Measurements from ENCODE around the gene ATF7.

Gene ATF7

GRCh38 chr12:53579545-53579955 is 46.6 kb downstream of the ATF7 start:
- Histone ChIP-seq H3K18ac (ENCODE audit: low read length) (no peak overlapping the region), H3K79me1 (ENCODE audit: low read depth, low read length) (no peaks in the 10 kb centered on the region), H2BK15ac (ENCODE audit: low read length) (no peak overlapping the region), H2BK5ac (ENCODE audit: low read length) (no peak overlapping the region), H2AK5ac (ENCODE audit: low read depth, low read length) (no peak overlapping the region), H3K14ac (ENCODE audit: low read length) (no peak overlapping the region), H2BK12ac (ENCODE audit: low read length) (no peak overlapping the region), H3K36me3 (replicated peaks in 1 of 2; ENCODE audit: control insufficient read depth in 2 of 2, insufficient read depth in 2 of 2, low read length in 2 of 2) (peaks cover 0 to 14% of the 10 kb centered on the region in 2 donors), H3K27ac (replicated peaks; ENCODE audit: low read length) (no peak overlapping the region), H3K4me1 (ENCODE audit: control insufficient read depth in 2 of 2, insufficient read depth in 1 of 2, low read depth in 1 of 2, low read length in 2 of 2) (no peaks in the 10 kb centered on the region), H3K4ac (ENCODE audit: low read length) (no peak overlapping the region), H3K4me2 (ENCODE audit: insufficient read depth, low read length, poor library complexity, severe bottlenecking) (no peak overlapping the region), H4K91ac (ENCODE audit: low read depth, low read length, poor library complexity) (no peak overlapping the region), H3K4me3 (ENCODE audit: low read length in 2 of 2) (no peak overlapping the region), H3K9ac (ENCODE audit: low read depth, low read length, poor library complexity) (no peak overlapping the region), H3K9me3 (replicated peaks in 1 of 2; ENCODE audit: control insufficient read depth in 2 of 2, insufficient read depth in 1 of 2, low read depth in 1 of 2, low read length in 2 of 2) (peaks cover 0 to 11% of the 10 kb centered on the region in 2 donors), H3K23ac (ENCODE audit: low read depth, low read length, poor library complexity) (no peak overlapping the region), H4K8ac (ENCODE audit: low read depth, low read length) (no peak overlapping the region), H2BK120ac (ENCODE audit: low read depth, low read length) (no peak overlapping the region), H3K27me3 (ENCODE audit: control insufficient read depth in 3 of 3, insufficient read depth in 3 of 3, low read depth in 1 of 3, low read length in 3 of 3) (no peaks in the 10 kb centered on the region), H2AFZ (ENCODE audit: low read length) (no peak overlapping the region)
- no CpG with 5 or more reads among the region's 5 CpGs for WGBS, 2 donors (ENCODE audit: extremely low coverage in 2 of 2, insufficient read length in 2 of 2, insufficient replicate concordance in 1 of 2)
- DNase-seq (ENCODE audit: low spot score) = no peak

GRCh38 chr12:53578783-53579182 is 47.4 kb downstream of the ATF7 start:
- Histone ChIP-seq H3K27me3 (ENCODE audit: control insufficient read depth in 3 of 3, insufficient read depth in 3 of 3, low read depth in 1 of 3, low read length in 3 of 3) (no peaks in the 10 kb centered on the region), H3K14ac (ENCODE audit: low read length) (no peak overlapping the region), H3K4me1 (ENCODE audit: control insufficient read depth in 2 of 2, insufficient read depth in 1 of 2, low read depth in 1 of 2, low read length in 2 of 2) (no peaks in the 10 kb centered on the region), H3K18ac (ENCODE audit: low read length) (no peak overlapping the region), H3K27ac (replicated peaks; ENCODE audit: low read length) (no peak overlapping the region), H2AK5ac (ENCODE audit: low read depth, low read length) (no peak overlapping the region), H3K4ac (ENCODE audit: low read length) (no peak overlapping the region), H3K36me3 (replicated peaks in 1 of 2; ENCODE audit: control insufficient read depth in 2 of 2, insufficient read depth in 2 of 2, low read length in 2 of 2) (peaks cover 0 to 14% of the 10 kb centered on the region in 2 donors), H3K9ac (ENCODE audit: low read depth, low read length, poor library complexity) (no peak overlapping the region), H2BK15ac (ENCODE audit: low read length) (no peak overlapping the region), H3K9me3 (replicated peaks in 1 of 2; ENCODE audit: control insufficient read depth in 2 of 2, insufficient read depth in 1 of 2, low read depth in 1 of 2, low read length in 2 of 2) (peaks cover 0 to 4% of the 10 kb centered on the region in 2 donors), H2BK12ac (ENCODE audit: low read length) (no peak overlapping the region), H3K79me1 (ENCODE audit: low read depth, low read length) (no peaks in the 10 kb centered on the region), H4K8ac (ENCODE audit: low read depth, low read length) (no peak overlapping the region), H2AFZ (ENCODE audit: low read length) (no peak overlapping the region), H2BK5ac (ENCODE audit: low read length) (no peak overlapping the region), H2BK120ac (ENCODE audit: low read depth, low read length) (no peak overlapping the region), H4K91ac (ENCODE audit: low read depth, low read length, poor library complexity) (no peak overlapping the region), H3K23ac (ENCODE audit: low read depth, low read length, poor library complexity) (no peak overlapping the region), H3K4me2 (ENCODE audit: insufficient read depth, low read length, poor library complexity, severe bottlenecking) (no peak overlapping the region), H3K4me3 (ENCODE audit: low read length in 2 of 2) (no peak overlapping the region)
- WGBS, 2 donors (ENCODE audit: extremely low coverage in 2 of 2, insufficient read length in 2 of 2, insufficient replicate concordance in 1 of 2) = no CpG with 5 or more reads among the region's 5 CpGs
- no peak for DNase-seq (ENCODE audit: low spot score)

- Histone ChIP-seq H3K79me1 (ENCODE audit: low read depth, low read length) (no peaks in the 10 kb centered on the region), H3K18ac (ENCODE audit: low read length) (no peak overlapping the region), H3K27me3 (ENCODE audit: control insufficient read depth in 3 of 3, insufficient read depth in 3 of 3, low read depth in 1 of 3, low read length in 3 of 3) (no peaks in the 10 kb centered on the region), H3K9ac (ENCODE audit: low read depth, low read length, poor library complexity) (no peak overlapping the region), H3K23ac (ENCODE audit: low read depth, low read length, poor library complexity) (no peak overlapping the region), H3K4me2 (ENCODE audit: insufficient read depth, low read length, poor library complexity, severe bottlenecking) (no peak overlapping the region), H2BK120ac (ENCODE audit: low read depth, low read length) (no peak overlapping the region), H3K4me1 (ENCODE audit: control insufficient read depth in 2 of 2, insufficient read depth in 1 of 2, low read depth in 1 of 2, low read length in 2 of 2) (no peaks in the 10 kb centered on the region), H3K4me3 (ENCODE audit: low read length in 2 of 2) (no peak overlapping the region), H4K91ac (ENCODE audit: low read depth, low read length, poor library complexity) (no peak overlapping the region), H3K27ac (replicated peaks; ENCODE audit: low read length) (no peak overlapping the region), H2BK15ac (ENCODE audit: low read length) (no peak overlapping the region), H3K4ac (ENCODE audit: low read length) (no peak overlapping the region), H3K9me3 (replicated peaks in 1 of 2; ENCODE audit: control insufficient read depth in 2 of 2, insufficient read depth in 1 of 2, low read depth in 1 of 2, low read length in 2 of 2) (no peaks in the 10 kb centered on the region), H4K8ac (ENCODE audit: low read depth, low read length) (no peak overlapping the region), H2AFZ (ENCODE audit: low read length) (no peak overlapping the region), H2AK5ac (ENCODE audit: low read depth, low read length) (no peak overlapping the region), H3K36me3 (replicated peaks in 1 of 2; ENCODE audit: control insufficient read depth in 2 of 2, insufficient read depth in 2 of 2, low read length in 2 of 2) (peaks cover 0 to 14% of the 10 kb centered on the region in 2 donors), H2BK5ac (ENCODE audit: low read length) (no peak overlapping the region), H3K14ac (ENCODE audit: low read length) (no peak overlapping the region), H2BK12ac (ENCODE audit: low read length) (no peak overlapping the region)
- no peak for DNase-seq (ENCODE audit: low spot score)
- no CpG with 5 or more reads among the region's 4 CpGs for WGBS, 2 donors (ENCODE audit: extremely low coverage in 2 of 2, insufficient read length in 2 of 2, insufficient replicate concordance in 1 of 2)
Measured at GRCh38 chr12:53577941-53578352, 48.2 kb downstream of the ATF7 start.

DNA sequence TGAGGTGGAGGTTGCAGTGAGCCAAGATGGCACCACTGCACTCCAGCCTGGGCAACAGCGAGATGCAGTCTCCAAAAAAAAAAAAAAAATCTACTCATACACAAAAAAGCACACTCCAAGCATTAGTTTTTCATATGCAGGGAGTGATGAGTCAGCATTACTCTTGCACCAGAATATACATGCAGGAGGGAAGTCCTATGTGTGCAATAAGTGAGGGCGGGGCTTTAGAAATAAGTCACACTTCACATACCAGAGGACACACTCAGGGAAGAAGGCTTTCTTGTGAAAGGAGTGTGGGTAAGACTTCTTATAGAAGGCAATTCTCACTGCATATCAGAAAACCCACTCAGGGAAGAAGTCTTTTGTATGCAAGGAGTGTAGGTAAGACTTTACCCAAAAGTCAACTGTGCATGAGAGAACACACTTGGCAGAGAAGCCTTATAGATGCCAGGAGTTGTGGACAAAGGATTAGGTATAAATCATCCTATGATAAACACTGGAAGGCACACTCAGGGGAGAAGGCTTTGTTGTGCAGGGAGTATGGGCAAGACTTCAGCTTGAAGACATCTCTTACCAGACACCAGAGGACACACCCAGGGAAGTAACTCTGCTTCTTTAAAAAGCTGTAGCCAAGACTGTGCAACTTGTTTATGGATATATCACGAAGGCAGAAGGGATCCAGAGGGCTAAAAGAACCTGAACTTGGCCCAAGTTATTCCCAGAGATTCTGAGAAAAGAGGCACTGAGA is 50.5 kb downstream of the ATF7 start:
- Histone ChIP-seq H3K23ac (ENCODE audit: low read depth, low read length, poor library complexity) (no peak overlapping the region), H2BK15ac (ENCODE audit: low read length) (no peak overlapping the region), H3K18ac (ENCODE audit: low read length) (no peak overlapping the region), H2AK5ac (ENCODE audit: low read depth, low read length) (no peak overlapping the region), H2BK12ac (ENCODE audit: low read length) (no peak overlapping the region), H4K91ac (ENCODE audit: low read depth, low read length, poor library complexity) (no peak overlapping the region), H3K4me2 (ENCODE audit: insufficient read depth, low read length, poor library complexity, severe bottlenecking) (no peak overlapping the region), H3K9me3 (replicated peaks in 1 of 2; ENCODE audit: control insufficient read depth in 2 of 2, insufficient read depth in 1 of 2, low read depth in 1 of 2, low read length in 2 of 2) (no peaks in the 10 kb centered on the region), H2AFZ (ENCODE audit: low read length) (no peak overlapping the region), H2BK120ac (ENCODE audit: low read depth, low read length) (no peak overlapping the region), H3K14ac (ENCODE audit: low read length) (no peak overlapping the region), H3K4me3 (ENCODE audit: low read length in 2 of 2) (no peak overlapping the region), H2BK5ac (ENCODE audit: low read length) (no peak overlapping the region), H3K79me1 (ENCODE audit: low read depth, low read length) (no peaks in the 10 kb centered on the region), H3K9ac (ENCODE audit: low read depth, low read length, poor library complexity) (no peak overlapping the region), H3K36me3 (replicated peaks in 1 of 2; ENCODE audit: control insufficient read depth in 2 of 2, insufficient read depth in 2 of 2, low read length in 2 of 2) (peaks cover 0 to 14% of the 10 kb centered on the region in 2 donors), H3K4me1 (ENCODE audit: control insufficient read depth in 2 of 2, insufficient read depth in 1 of 2, low read depth in 1 of 2, low read length in 2 of 2) (no peaks in the 10 kb centered on the region), H3K27ac (replicated peaks; ENCODE audit: low read length) (no peak overlapping the region), H3K27me3 (ENCODE audit: control insufficient read depth in 3 of 3, insufficient read depth in 3 of 3, low read depth in 1 of 3, low read length in 3 of 3) (no peaks in the 10 kb centered on the region), H3K4ac (ENCODE audit: low read length) (no peak overlapping the region), H4K8ac (ENCODE audit: low read depth, low read length) (no peak overlapping the region)
- no CpG with 5 or more reads among the region's 3 CpGs for WGBS, 2 donors (ENCODE audit: extremely low coverage in 2 of 2, insufficient read length in 2 of 2, insufficient replicate concordance in 1 of 2)
- no peak for DNase-seq (ENCODE audit: low spot score)
